ENCODE results near the gene PGGHG.
"Not testable (repeated sequence)": the region's sequence is repeated elsewhere in the genome, so short reads cannot be mapped to it uniquely, and the experiment has no call there.

Gene PGGHG

DNA sequence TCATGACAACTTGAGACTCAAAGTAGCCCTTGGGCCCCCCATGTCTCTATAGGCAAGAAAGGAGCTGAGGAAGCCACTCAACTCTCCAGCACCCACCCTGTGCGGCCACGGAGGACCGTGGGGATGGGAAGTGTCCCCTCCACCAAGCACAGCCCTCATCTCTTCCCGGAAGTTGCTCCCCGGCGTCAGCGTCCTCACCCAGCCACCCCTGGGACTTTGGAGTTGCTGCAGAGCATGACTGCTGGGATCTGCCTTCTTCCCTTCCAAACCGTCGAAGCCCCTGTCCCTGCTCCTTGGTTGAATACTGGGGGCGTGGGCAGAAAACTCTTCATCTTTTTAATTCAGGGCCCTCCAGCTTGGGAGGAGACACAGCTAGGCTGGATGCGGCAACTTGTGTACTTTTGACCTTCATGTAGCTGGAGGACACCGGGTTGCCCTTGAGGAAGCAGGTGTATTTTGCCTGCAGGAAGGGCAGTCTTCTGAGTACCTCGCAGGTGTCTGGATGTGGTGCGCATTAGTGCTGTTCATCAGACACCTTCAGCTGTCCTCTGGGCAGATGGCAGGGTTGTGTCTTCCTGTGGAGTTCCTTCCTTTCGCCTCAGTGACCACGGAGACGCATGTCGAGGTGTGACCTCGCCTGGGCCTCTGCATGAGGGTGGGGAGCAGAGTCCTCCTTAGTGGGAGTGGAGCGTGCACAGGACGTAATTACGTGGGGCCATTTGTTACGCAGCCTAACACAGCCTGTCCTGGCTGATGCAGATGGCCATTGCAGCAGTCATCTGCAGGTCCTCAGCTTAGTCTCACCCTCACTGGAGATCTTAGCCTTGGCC, 43.9 kb downstream of the PGGHG start:
- DNase-seq: no peak

DNA sequence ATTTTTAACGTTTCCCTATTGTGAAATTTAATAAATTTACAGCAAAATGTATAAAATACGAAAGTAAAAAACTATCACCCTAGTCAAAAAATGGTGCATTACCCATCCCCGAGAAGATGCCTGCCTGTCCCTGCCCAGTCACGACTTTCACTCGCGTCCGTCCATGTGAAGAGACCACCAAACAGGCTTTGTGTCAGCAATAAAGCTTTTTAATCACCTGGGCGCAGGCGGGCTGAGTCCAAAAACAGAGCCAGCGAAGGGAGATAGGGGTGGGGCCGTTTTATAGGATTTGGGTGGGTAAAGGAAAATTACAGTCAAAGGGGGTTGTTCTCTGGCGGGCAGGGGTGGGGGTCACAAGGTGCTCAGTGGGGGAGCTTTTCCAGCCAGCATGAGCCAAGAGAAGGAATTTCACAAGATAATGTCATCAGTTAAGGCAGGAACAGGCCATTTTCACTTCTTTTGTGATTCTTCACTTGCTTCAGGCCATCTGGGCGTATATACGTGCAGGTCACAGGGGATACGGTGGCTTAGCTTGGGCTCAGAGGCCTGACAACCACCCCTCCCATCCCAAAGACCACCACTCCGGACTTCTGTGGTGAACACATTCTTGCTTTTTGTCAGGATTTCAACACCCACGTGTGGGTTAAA, 44.8 kb downstream of the PGGHG start:
- DNase-seq: not testable (repeated sequence)

DNA sequence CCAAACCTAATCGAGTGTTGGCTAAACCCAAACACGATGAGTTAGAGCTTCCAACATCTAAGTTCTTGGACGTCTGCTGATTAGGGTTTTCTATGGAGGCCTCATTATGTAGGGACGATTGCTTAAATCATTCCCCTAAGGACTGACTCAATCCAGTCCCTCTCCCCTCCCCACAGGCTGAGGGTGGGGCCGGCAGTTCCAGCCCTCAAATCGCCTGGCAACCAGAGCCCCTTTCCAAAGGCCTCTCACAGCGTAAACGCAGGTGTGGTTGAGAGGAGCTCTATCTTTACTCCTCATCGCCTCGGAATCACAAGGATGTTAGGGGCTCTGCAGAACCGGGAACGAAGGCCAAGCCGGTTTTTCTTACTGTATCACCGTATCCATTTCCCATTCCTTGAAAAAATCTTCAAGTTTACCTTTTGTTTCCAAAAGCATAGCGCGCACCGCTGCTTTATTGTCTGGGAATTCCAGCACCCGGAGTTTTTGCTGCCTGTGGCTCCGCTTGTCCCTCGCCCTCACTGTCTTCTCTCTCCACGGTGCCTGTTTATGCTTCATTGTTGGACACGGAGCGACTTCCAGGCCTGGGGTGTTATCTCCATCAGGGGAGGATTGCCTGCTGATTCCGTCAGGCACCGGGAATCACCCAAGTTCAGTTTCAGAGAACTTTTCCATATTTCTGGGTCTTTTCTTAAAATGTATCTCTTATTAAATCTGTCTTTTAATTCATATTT, 45.5 kb downstream of the PGGHG start:
- DNase-seq: no peak

DNA sequence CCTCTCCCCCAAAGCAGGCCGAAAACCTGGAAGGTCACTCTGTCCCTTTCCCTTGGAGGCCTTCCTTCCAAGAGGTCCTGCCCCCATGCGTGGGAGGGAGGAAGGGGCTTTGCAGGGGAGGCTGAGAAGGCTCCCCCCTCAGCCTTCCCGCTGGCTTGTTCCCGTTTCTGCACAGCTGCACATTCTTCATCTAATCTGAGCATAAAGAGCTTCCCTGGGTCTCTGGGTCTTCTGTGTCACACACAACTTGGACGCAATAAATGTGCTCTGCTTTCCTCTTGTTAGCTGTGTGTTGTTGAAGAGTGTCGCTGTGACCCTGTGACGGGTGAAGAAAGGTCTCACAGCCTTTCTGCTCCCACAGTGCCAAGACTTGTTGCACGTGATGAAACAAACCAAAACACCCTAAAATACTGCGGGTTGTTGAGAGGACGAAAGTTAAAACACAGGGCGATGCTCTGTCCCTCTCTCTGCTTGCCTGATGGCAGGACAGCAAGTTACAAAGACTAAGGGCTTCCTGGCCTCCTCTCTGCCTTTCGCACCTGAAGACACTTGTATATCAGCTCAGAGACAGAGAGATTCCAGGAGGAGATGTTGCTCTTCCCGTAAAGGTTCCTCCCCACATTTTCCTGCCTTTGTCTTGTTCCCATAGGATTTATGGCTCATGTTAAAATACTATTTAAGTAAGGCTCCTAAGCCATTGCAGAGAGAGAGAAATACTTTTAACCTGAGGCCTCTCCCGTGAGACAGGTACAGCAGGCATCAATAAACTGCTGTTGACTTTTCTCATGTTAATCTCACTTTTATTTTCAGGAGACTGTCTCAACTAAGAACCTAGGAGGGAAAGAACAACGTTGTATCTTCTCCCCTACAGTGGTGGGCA, 47.1 kb downstream of the PGGHG start:
- peak; percentile 53 for DNase-seq

DNA sequence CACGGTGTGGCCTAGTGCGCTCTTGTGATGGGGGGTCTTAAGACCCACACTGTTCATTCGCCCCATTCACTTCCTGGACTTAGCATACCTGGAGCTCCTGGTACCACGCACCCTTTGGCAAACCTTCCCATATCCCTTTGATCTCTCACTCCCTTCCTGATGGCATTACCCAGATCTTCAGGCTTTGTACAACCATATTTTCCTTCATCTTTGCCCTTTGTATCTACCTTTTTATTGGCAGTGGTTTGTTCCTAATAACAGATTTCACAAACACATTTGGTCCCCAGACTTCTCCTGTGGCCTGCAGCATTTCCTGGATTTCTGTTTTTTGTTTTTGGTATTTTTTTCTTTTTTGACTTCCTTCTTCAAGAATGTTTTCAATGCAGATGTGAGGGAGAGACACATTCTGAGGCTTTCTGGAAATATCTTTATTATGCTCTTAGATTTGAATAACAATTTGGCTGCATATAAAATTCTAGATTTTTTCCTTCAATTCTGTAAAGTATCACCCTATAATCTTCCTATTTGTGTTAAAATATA, 47.8 kb downstream of the PGGHG start:
- DNase-seq: no peak

DNA sequence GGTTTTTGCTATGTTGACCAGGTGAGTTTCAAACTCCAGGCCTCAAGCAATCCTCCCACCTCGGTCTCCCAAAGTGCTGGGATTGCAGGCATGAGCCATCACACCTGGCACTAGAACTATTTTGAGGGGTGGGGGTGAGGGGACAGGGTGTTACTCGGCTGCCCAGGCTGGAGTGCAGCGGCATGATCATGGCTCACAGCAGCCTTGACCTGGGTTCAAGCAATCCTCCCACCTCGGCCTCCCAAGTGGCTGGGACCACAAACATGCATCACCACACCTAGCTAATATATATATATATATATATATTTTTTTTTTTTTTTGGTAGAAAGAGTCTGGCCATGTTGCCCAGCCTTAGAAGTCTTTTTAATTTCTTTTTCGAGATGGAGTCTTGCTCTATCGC, 48.8 kb downstream of the PGGHG start:
- DNase-seq: no peak

DNA sequence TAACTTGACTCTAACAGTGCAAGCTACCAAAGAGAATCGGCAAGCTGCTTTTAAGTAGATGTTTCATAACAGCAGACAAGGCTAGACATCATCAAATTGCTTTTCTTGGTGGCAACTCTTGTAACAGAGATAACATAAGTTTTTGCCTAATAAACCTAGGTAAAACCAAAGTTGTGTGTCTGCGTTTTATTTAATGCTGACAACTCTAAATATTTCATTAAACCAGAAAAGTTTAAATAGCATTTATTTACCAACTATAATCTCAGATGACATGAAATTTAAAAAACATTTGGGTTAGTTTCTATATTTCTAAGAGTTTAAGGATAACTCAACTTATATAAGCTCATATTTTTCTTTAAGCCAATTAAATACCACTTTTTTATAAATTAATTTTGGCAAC, 51.0 kb downstream of the PGGHG start:
- DNase-seq: no peak

DNA sequence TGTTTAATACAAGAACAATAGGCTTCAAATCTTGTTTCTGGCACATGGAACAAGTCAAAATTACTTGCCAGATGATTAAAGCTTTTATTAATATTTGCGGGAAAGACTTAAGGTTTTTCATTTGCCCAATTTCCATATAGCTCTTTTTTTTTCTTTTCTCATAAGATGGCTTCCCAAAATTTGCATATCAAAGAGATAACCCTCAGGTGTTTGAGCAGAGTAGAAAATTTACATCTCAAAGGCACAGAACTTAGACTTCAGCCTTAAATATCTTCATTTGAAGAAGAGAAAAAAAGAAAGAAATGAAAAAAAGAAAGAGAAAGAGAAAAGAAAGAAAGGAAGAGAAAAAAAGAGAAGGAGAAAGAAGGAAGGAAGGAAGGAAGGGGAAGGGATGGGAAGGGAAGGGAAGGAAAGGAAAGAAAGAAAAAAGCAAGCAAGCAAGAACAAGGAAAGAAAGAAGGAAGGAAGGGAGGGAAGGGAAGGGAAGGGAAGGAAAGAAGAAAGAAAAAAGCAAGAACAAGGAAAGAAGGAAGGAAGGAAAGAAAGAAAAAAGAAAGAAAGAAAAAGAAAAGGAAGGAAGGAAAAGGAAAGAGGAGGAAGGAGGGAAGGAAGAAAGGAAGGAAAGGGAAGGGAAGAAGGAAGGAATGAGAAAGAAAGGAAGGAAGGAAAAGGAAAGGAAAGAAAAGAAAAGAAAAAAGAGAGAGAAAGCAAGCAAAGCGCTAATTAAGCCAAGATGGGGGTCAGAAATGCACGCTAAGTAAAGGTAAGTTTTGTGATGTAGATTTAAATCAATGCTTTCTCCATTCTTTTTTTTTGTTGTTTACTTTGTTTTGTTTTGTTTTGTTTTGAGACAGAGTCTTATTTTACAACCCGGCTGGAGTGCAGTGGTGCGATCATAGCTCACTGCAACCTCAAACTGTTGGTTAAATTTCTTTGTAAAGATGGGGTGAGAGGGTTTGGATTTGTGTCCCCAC, 51.9 kb downstream of the PGGHG start:
- DNase-seq: no peak

DNA sequence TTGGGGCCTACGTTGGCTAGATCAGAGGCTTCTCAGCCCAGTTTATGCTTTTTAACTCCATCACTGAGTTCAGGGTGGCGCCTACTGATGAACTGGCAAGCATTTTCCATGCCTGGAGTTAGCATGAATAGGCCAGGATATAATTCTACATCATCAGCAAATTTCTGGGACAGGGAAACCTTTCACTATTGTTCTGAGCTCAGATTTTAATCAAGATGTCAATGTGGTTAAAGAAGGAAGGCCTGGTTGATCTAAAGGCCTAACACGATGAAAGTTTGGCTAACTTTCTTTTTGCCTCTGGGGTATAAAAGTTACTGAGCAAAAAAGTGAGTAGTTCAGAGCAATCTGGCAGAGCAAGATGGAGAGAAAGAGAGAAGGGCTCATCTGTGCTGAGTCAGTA, 53.4 kb downstream of the PGGHG start:
- no peak for DNase-seq

DNA sequence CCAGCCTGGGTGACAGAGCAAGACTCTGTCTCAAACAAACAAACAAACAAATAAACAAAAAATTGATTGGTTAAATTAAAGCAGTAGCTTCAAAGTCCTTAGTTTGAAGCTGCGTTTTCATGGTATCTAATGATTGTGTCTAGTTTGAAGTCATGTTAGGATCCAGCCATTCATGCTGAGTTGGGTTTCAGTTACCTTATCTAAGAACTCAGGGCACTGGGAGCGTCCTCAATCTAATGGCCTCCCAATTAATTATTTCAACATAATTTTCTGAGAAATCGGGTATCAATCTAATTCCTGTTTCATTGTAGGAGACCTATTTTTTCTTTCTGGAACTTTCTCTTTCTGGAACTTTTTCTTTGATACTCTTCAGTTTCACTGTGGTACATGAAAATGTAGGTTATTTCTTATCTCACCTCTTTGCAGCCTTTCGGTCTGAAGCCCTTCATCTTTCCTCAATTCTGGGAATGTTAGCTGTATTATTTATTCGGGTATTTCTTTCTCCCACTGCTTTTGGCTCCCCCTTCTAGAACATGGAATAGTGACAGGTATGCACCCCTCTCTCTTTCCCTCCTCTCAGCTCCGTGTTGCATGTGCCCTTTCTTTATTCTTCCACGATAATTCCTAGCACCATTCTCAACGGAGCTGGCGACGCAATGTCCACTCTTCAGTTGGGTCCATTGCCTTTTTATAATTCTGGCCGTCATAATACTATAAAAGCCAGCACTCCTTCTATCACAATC, 56.1 kb downstream of the PGGHG start:
- no peak for DNase-seq
